GM13977 (cell line): ENCODE results near the gene ABLIM3.
A peak's percentile ranks its signal among the peaks of the same experiment; 100 is the strongest.

Experiments used
- DNase-seq: peaks from one replicate; pipeline ENCODE4 v3.0.0; 2012; ENCODE audit warnings: low spot score
- CTCF ChIP-seq: IDR thresholded peaks from 2 replicates; pipeline ENCODE4 v1.5.1; 2012; ENCODE audit warnings: mild to moderate bottlenecking, control low read depth; ENCODE audit not compliant: insufficient read depth; ENCODE audit errors: extremely low read depth, missing control alignments
- in situ Hi-C: fragments of 300-500 bp; cut with MboI; formaldehyde crosslinking; loops from one replicate; pipeline ENCODE4 v1.12.0; 2022; ENCODE audit warnings: low sequenced_read_pairs, low pct_unique_long_range_greater_than_20kb, mixed read lengths, inconsistent platforms; ENCODE audit not compliant: unreplicated experiment

ABLIM3 gene

DNA sequence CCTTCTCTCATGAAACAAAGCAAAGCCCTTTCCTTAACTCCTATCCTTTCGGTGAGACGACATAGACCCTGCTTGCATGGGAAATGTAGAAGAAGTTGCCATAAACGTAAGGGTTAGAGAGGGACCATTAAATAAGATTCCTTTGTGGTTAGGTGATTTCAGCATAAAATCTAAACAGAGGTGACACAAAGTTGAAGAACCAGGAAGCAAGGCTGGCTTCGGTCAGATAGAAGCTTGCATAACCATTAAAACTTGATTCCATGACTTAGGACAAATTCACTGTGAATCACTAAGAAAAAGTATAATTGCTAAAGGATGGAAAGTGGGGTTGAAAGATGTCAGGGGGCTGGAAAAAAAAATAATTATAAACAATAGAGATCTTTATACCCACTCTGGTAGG lies 30.9 kb upstream of the ABLIM3 start:
- in situ Hi-C loops = no loop called here
- no peak for TF ChIP-seq CTCF
- DNase-seq = no peak

- no peak for TF ChIP-seq CTCF
- DNase-seq = no peak
- in situ Hi-C loops = no loop called here
Observed at GRCh38 chr5:149113669-149114068, 27.6 kb upstream of the ABLIM3 start.

GRCh38 chr5:149114403-149115312 lies 26.6 kb upstream of the ABLIM3 start:
- TF ChIP-seq CTCF = peak; percentile 78
- in situ Hi-C loops = no loop called here
- DNase-seq = no peak

DNA sequence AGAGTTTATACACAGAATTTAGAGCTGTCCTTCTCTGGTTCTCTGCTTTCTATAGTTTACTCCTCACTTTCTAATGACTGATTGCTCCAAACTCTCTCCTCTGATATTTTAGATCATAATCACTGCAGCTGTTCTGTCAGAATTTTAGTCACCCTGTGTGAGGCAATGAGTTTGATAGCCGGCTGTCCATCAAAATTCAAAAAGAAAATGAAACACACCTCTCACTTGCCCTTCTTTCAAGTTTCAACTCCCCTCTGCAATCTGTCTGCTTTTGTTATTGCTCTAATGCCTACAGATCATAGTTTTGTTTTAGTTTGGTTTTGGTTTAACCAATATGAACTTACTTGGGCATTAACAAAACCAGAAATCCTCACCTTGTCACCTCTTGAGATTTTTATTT lies 23.3 kb upstream of the ABLIM3 start:
- DNase-seq = no peak
- in situ Hi-C loops = no loop called here
- no peak for TF ChIP-seq CTCF

DNA sequence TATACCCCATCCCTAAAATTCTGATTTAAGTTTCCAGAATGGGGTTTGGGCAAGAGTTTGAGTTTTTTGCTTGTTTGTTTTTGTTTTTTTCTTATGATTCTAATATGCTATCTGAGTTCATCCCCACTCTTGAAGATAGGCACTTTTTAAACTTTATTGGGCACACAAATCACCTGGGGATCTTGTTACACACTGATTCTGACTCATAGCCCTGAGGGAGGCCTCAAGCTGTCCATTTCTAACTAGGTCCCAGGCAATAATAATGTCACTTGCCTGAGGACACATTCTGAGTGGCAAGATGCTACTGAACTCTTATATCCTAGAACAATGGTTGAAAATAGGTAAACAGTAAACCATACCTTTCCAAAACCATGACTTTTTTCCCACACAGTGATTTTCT lies 22.8 kb upstream of the ABLIM3 start:
- no peak for TF ChIP-seq CTCF
- in situ Hi-C loops = no loop called here
- no peak for DNase-seq

DNA sequence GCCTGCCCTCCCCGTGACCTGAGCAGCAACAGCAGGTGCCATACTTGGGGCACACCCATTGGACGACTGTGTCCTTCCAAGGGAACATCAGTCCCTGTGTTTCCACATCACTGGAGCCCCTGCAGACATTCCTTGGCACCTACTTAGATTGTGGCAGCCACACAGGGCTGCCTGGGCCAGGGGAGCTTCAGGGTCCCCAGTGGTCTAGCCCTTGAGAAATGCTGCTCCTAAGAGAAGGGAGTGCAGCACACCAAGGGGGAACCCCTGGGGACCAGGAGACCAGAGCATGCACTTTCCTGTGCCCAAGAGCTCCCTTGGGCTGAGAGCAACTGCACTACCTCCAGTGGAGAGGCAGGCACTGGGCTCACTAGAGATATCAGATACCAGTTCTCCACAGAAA lies 20.1 kb upstream of the ABLIM3 start:
- no peak for TF ChIP-seq CTCF
- in situ Hi-C loops = no loop called here
- no peak for DNase-seq
